Measurements from ENCODE around the gene DDX3X. TPM values are rescaled to one million over a fixed set of nuclear protein-coding genes. Genes with fewer than 3 reads are reported as not detected.

Gene DDX3X
- total RNA-seq, 1 donor from 2014 or later, result 308 TPM

DNA sequence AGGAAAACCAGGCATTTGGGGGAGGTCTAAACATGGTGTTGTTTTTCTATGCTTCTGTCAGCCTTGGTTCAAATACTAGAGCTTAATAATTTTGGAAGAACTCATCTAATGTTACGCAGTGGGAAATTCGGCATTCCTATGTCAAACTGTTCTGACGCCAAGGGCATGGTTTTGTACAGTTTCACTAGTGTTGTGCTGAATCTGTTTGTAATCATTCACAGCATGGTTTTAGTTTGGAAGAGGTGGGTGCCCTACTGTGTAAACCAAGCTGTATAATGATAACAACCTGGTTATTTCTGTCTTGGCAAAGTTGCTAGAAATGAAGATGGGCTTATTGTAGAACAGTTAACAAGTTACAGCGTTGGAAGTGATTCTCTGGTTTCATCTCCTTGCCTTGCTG, 5.2 kb downstream of the DDX3X start:
- Mint-ChIP-seq H3K4me3 (ENCODE audit: low read depth) (no peak overlapping the region), H3K27ac (no peak overlapping the region), H3K27me3 (no peaks in the 10 kb centered on the region), H3K36me3 (ENCODE audit: insufficient read depth) (peaks cover 23% of the 10 kb centered on the region), H3K4me1 (ENCODE audit: low read depth) (peaks cover 12% of the 10 kb centered on the region), H3K9me3 (ENCODE audit: low read depth) (peaks cover 6% of the 10 kb centered on the region)
- TF ChIP-seq CTCF (IDR thresholded peaks at IDR 0.05; ENCODE audit: unreplicated experiment), result no peak
- DNase-seq (ENCODE audit: low spot score, unreplicated experiment), result no peak

DNA sequence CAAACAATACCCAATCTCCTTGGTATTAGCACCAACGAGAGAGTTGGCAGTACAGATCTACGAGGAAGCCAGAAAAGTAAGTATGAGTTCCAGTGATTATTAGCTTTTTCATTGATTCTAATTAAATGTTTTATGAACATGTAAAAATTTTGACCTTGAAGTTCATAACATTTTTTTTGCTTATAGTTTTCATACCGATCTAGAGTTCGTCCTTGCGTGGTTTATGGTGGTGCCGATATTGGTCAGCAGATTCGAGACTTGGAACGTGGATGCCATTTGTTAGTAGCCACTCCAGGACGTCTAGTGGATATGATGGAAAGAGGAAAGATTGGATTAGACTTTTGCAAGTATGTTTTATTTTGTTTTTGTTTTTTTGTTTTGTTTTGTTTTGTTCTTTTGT, 10.1 kb downstream of the DDX3X start:
- no peak for TF ChIP-seq CTCF (IDR thresholded peaks at IDR 0.05; ENCODE audit: unreplicated experiment)
- H3K4me1 Mint-ChIP-seq (ENCODE audit: low read depth), result peaks cover 1% of the 10 kb centered on the region
- no peak for DNase-seq (ENCODE audit: low spot score, unreplicated experiment)
- no peaks in the 10 kb centered on the region for H3K27me3 Mint-ChIP-seq
- H3K9me3 Mint-ChIP-seq (ENCODE audit: low read depth), result peaks cover 14% of the 10 kb centered on the region
- H3K27ac Mint-ChIP-seq, result no peak overlapping the region
- H3K36me3 Mint-ChIP-seq (ENCODE audit: insufficient read depth), result peaks cover 32% of the 10 kb centered on the region
- H3K4me3 Mint-ChIP-seq (ENCODE audit: low read depth), result no peak overlapping the region

DNA sequence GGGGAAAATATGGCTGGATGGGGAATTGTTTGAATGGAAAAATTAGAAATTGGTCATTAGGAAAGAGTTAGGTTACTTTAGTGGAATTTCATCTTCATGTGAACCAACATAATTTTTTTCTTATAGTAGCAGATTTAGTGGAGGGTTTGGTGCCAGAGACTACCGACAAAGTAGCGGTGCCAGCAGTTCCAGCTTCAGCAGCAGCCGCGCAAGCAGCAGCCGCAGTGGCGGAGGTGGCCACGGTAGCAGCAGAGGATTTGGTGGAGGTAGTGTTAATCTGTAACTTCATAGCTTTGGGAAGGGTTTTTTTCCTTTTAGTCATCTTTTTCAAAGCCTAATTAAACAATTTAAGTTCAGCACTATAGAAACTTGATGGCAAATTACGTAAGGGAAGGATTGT, 13.2 kb downstream of the DDX3X start:
- no peak overlapping the region for H3K4me3 Mint-ChIP-seq (ENCODE audit: low read depth)
- H3K27ac Mint-ChIP-seq, result peak overlapping the region; percentile 79
- DNase-seq (ENCODE audit: low spot score, unreplicated experiment), result no peak
- peaks cover 11% of the 10 kb centered on the region for H3K9me3 Mint-ChIP-seq (ENCODE audit: low read depth)
- peaks cover 28% of the 10 kb centered on the region for H3K36me3 Mint-ChIP-seq (ENCODE audit: insufficient read depth)
- H3K27me3 Mint-ChIP-seq, result no peaks in the 10 kb centered on the region
- TF ChIP-seq CTCF (IDR thresholded peaks at IDR 0.05; ENCODE audit: unreplicated experiment), result no peak
- H3K4me1 Mint-ChIP-seq (ENCODE audit: low read depth), result no peaks in the 10 kb centered on the region

- no peak for TF ChIP-seq CTCF (IDR thresholded peaks at IDR 0.05; ENCODE audit: unreplicated experiment)
- H3K36me3 Mint-ChIP-seq (ENCODE audit: insufficient read depth), result peaks cover 23% of the 10 kb centered on the region
- no peak for DNase-seq (ENCODE audit: low spot score, unreplicated experiment)
- peaks cover 14% of the 10 kb centered on the region for H3K9me3 Mint-ChIP-seq (ENCODE audit: low read depth)
- H3K4me3 Mint-ChIP-seq (ENCODE audit: low read depth), result no peak overlapping the region
- no peaks in the 10 kb centered on the region for H3K4me1 Mint-ChIP-seq (ENCODE audit: low read depth)
- H3K27me3 Mint-ChIP-seq, result no peaks in the 10 kb centered on the region
- no peak overlapping the region for H3K27ac Mint-ChIP-seq
Observed at GRCh38 chrX:41348551-41348950, 14.6 kb downstream of the DDX3X start.

GRCh38 chrX:41350150-41350975, 16.4 kb downstream of the DDX3X start:
- Mint-ChIP-seq H3K27me3 (no peaks in the 10 kb centered on the region), H3K27ac (peak overlapping the region; percentile 51), H3K36me3 (ENCODE audit: insufficient read depth) (peaks cover 16% of the 10 kb centered on the region), H3K4me3 (ENCODE audit: low read depth) (no peak overlapping the region), H3K9me3 (ENCODE audit: low read depth) (peaks cover 13% of the 10 kb centered on the region), H3K4me1 (ENCODE audit: low read depth) (no peaks in the 10 kb centered on the region)
- no peak for TF ChIP-seq CTCF (IDR thresholded peaks at IDR 0.05; ENCODE audit: unreplicated experiment)
- no peak for DNase-seq (ENCODE audit: low spot score, unreplicated experiment)
